HCT116 (cell line): ENCODE measurements around the gene CNTNAP2. TPM values are rescaled to one million over a fixed set of nuclear protein-coding genes. Genes with fewer than 3 reads are reported as not detected.

ENCODE experiments used
- ATAC-seq: fragments of 200-7000 bp; cut with Tn5 transposase; 2 replicates; pipeline ENCODE4 v1.9.1; 2020; ENCODE audit warnings: mild to moderate bottlenecking, moderate library complexity
- BruUV-seq: library from RNA; stranded (reverse); fragments of 400-500 nt; replicated peaks from 2 replicates; lab custom pipeline; 2021; lab: Mats Ljungman, UMichigan
- CTCF ChIA-PET: fragments of 300-600 bp; sonication (Branson Sonifier 250); formaldehyde crosslinking; loops from one replicate; lab custom pipeline; 2021; ENCODE audit warnings: antibody characterized with exemption; lab: Charles Lee
- POLR2A ChIA-PET: fragments of 300-600, 350-600 bp; sonication (Branson Sonifier 250); formaldehyde crosslinking; loops from one replicate; lab custom pipeline; 2021; ENCODE audit warnings: antibody characterized with exemption; lab: Charles Lee
- RAD21 ChIA-PET, 2 experiments: fragments of 300-600 bp; sonication (Branson Sonifier 250); formaldehyde crosslinking; loops; one replicate each; lab custom pipeline; 2023; ENCODE audit warnings: low total read pairs in 2 of 2; ENCODE audit not compliant: uncharacterized antibody in 2 of 2, unreplicated experiment in 2 of 2, low non-redundant PET in 1 of 2; lab: Charles Lee
- DNase-seq: peaks from one replicate; pipeline ENCODE4 v3.0.0-alpha.2; 2010; ENCODE audit warnings: low read depth, low spot score
- H2AFZ ChIP-seq: fragments of 200-600 bp; shearing (Covaris generic), sonication (generic); 2 replicates; pipeline ENCODE4 v1.6.1; 2017; ENCODE audit warnings: low read depth, mixed run types, mixed read lengths, antibody characterized with exemption, low read length; ENCODE audit not compliant: poor library complexity, severe bottlenecking
- H3K27ac ChIP-seq: 2 replicates; pipeline ENCODE4 v1.5.1; 2012; ENCODE audit warnings: low read depth, low read length
- H3K27me3 ChIP-seq: fragments of 200-600 bp; sonication (generic); 2 replicates; pipeline ENCODE4 v1.6.1; 2016; ENCODE audit warnings: mixed run types, low read length, mixed read lengths; ENCODE audit not compliant: insufficient read depth
- H3K36me3 ChIP-seq, 2 experiments: fragments of 200-500 bp in 1 of 2; fragments of 200-600 bp in 1 of 2; sonication (Bioruptor generic) in 1 of 2; sonication (generic) in 1 of 2; 2 replicates each; pipeline versions ENCODE4 v1.5.1 to v1.6.1; 2014 to 2016; ENCODE audit warnings: low read length in 2 of 2, inconsistent platforms in 1 of 2, mixed read lengths in 1 of 2, mixed run types in 1 of 2; ENCODE audit not compliant: insufficient read depth in 2 of 2, control insufficient read depth in 1 of 2
- H3K4me1 ChIP-seq, 2 experiments: fragments of 200-600 bp in 1 of 2; sonication (generic) in 1 of 2; 2 replicates each; pipeline versions ENCODE4 v1.5.1 to v1.6.1; 2012 to 2017; ENCODE audit warnings: low read length in 2 of 2, inconsistent platforms in 1 of 2, mild to moderate bottlenecking in 1 of 2, mixed read lengths in 1 of 2, mixed run types in 1 of 2, moderate library complexity in 1 of 2; ENCODE audit not compliant: insufficient read depth in 2 of 2, control insufficient read depth in 1 of 2
- H3K4me2 ChIP-seq: fragments of 200-600 bp; sonication (generic); 2 replicates; pipeline ENCODE4 v1.6.1; 2017; ENCODE audit warnings: mixed run types, low read length, mixed read lengths
- H3K4me3 ChIP-seq, 2 experiments: fragments of 200-600 bp in 1 of 2; sonication (generic) in 1 of 2; replicated peaks in 1 of 2; 2 replicates each; pipeline ENCODE4 v1.5.1; 2011 to 2016; ENCODE audit warnings: low read length in 2 of 2, control low read depth in 1 of 2, low read depth in 1 of 2, mild to moderate bottlenecking in 1 of 2, mixed read lengths in 1 of 2, mixed run types in 1 of 2
- H3K79me2 ChIP-seq: fragments of 200-600 bp; sonication (generic); 2 replicates; pipeline ENCODE4 v1.6.1; 2017; ENCODE audit warnings: mild to moderate bottlenecking, mixed run types, low read length, moderate library complexity, mixed read lengths; ENCODE audit not compliant: insufficient read depth
- H3K9ac ChIP-seq: fragments of 200-600 bp; sonication (generic); 2 replicates; pipeline ENCODE4 v1.6.1; 2016; ENCODE audit warnings: low read length, mixed read lengths
- H3K9me2 ChIP-seq: fragments of 200-600 bp; sonication (generic), shearing (Covaris generic); 2 replicates; pipeline ENCODE4 v1.6.1; 2017; ENCODE audit warnings: mixed run types, mild to moderate bottlenecking, moderate library complexity; ENCODE audit not compliant: insufficient read depth
- H3K9me3 ChIP-seq, 2 experiments: fragments of 200-500 bp in 1 of 2; fragments of 200-600 bp in 1 of 2; sonication (Bioruptor generic) in 1 of 2; sonication (generic) in 1 of 2; 2 replicates each; pipeline ENCODE4 v1.6.1; 2014 to 2017; ENCODE audit warnings: low read length in 2 of 2, mixed read lengths in 2 of 2, inconsistent platforms in 1 of 2, low read depth in 1 of 2, mild to moderate bottlenecking in 1 of 2, mixed run types in 1 of 2, moderate library complexity in 1 of 2; ENCODE audit not compliant: control insufficient read depth in 1 of 2, insufficient read depth in 1 of 2
- H4K20me1 ChIP-seq: fragments of 200-600 bp; sonication (generic), shearing (Covaris generic); 2 replicates; pipeline ENCODE4 v1.6.1; 2017; ENCODE audit warnings: mixed run types, mild to moderate bottlenecking, moderate library complexity; ENCODE audit not compliant: insufficient read depth
- CBX3 ChIP-seq: IDR thresholded peaks from 2 replicates; pipeline ENCODE4 v1.6.1; 2012; ENCODE audit warnings: low read depth
- CEBPB ChIP-seq: IDR thresholded peaks from 2 replicates; pipeline ENCODE4 v1.6.1; 2012; ENCODE audit warnings: low read depth
- EGR1 ChIP-seq: IDR thresholded peaks from 2 replicates; pipeline ENCODE4 v1.6.1; 2012; ENCODE audit warnings: low read depth
- EZH2 ChIP-seq: fragments of 200-600 bp; sonication (generic); IDR thresholded peaks from 2 replicates; pipeline ENCODE4 v1.6.1; 2017; ENCODE audit warnings: antibody characterized with exemption, mixed run types
- POLR2A ChIP-seq: IDR thresholded peaks from 2 replicates; pipeline ENCODE4 v1.7.0; 2011; ENCODE audit warnings: borderline replicate concordance; ENCODE audit not compliant: insufficient read depth, insufficient read length; ENCODE audit errors: extremely low read depth
- POLR2AphosphoS5 ChIP-seq: IDR thresholded peaks from 2 replicates; pipeline ENCODE4 v1.6.1; 2011; ENCODE audit warnings: mild to moderate bottlenecking, low read depth, low read length, moderate library complexity
- SIN3A ChIP-seq: IDR thresholded peaks from 2 replicates; pipeline ENCODE4 v1.6.1; 2012; ENCODE audit warnings: low read depth
- SP1 ChIP-seq: IDR thresholded peaks from 2 replicates; pipeline ENCODE4 v1.6.1; 2012; ENCODE audit warnings: low read depth
- SRF ChIP-seq: IDR thresholded peaks from 2 replicates; pipeline ENCODE4 v1.6.1; 2012; ENCODE audit warnings: low read depth
- TCF7L2 ChIP-seq: IDR thresholded peaks from 2 replicates; pipeline ENCODE4 v1.7.0; 2011; ENCODE audit warnings: borderline replicate concordance, inconsistent platforms; ENCODE audit not compliant: insufficient read depth, insufficient read length; ENCODE audit errors: extremely low read depth
- ZFX ChIP-seq: fragments of 450-650 bp; IDR thresholded peaks from 2 replicates; pipeline ENCODE4 v1.6.1; 2017
- ZNF274 ChIP-seq: fragments of 200-500 bp; sonication (Bioruptor generic); IDR thresholded peaks from 2 replicates; pipeline ENCODE4 v1.6.1; 2014; ENCODE audit warnings: mild to moderate bottlenecking, low read depth, low read length, inconsistent platforms
- intact Hi-C: fragments of 100-400 bp; cut with micrococcal nuclease; formaldehyde crosslinking; loops from 2 replicates; pipeline ENCODE4 v1.10.0; 2022
- total RNA-seq: library from RNA; stranded (reverse); gene quantifications from one replicate; pipeline ENCODE4 v1.2.1, GENCODE V29; 2021; ENCODE audit not compliant: unreplicated experiment
- TF ChIP-seq, protein P1 (sequence below): IDR thresholded peaks from 2 replicates; pipeline ENCODE4 v1.6.1; 2011; ENCODE audit warnings: mild to moderate bottlenecking, low read length, moderate library complexity; ENCODE audit not compliant: insufficient replicate concordance; ENCODE audit errors: extremely low read depth
- TF ChIP-seq, protein P2 (sequence below): IDR thresholded peaks from 2 replicates; pipeline ENCODE4 v1.6.1; 2012
- TF ChIP-seq, protein P3 (sequence below), 3 experiments: fragments of 200-600 bp in 1 of 3; sonication (generic) in 1 of 3; IDR thresholded peaks in 2 of 3; conservative IDR thresholded peaks in 1 of 3; 2 replicates each; pipeline ENCODE4 v1.5.1; 2012 to 2017; ENCODE audit warnings: low read depth in 2 of 3, low read length in 2 of 3, antibody characterized with exemption in 1 of 3, borderline replicate concordance in 1 of 3, control low read depth in 1 of 3, mild to moderate bottlenecking in 1 of 3, mixed read lengths in 1 of 3, mixed run types in 1 of 3, moderate library complexity in 1 of 3; ENCODE audit not compliant: insufficient read depth in 1 of 3
- TF ChIP-seq, protein P4 (sequence below): IDR thresholded peaks from 2 replicates; pipeline ENCODE4 v1.6.1; 2012

The CNTNAP2 gene
- total RNA-seq, 1 experiment from 2014 or later: 0.37 TPM

DNA sequence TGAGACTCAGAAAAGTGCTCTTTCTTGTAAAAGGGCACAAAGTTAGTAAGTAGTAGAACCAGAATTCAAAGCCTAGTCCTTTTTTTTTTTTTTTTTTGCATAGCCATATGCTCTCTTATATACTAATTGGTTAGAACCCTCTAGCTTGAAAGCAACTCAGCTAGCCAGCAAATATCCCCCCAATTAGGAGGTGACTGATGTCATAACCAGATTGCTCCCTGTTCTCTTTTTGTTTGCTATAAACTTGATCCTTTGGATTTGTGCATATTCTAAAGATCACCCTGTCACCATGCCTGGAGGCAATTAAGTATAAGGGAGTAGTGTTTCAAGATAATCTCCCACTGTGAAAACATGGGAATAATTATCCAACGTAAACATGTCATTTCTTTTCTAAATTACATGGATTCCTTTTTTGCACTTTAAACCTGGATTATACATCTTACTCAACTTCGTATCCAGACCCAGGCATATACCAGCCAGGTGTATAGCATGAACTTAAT, 963.4 kb downstream of the CNTNAP2 start:
- H3K79me2 ChIP-seq: no peaks in the 10 kb centered on the region
- intact Hi-C loops: no loop called here
- no peak for ATAC-seq

More for the DNA sequence above, 963.4 kb downstream of the CNTNAP2 start:
- DNase-seq: no peak
- no TSS peak for BruUV-seq
- Histone ChIP-seq H3K27ac (no peak overlapping the region), H3K4me2 (no peak overlapping the region), H3K9me3 (peaks cover under 1 to 20% of the 10 kb centered on the region in 2 experiments; a peak in 2 of 4 replicates), H3K36me3 (no peaks in the 10 kb centered on the region), H3K9me2 (no peaks in the 10 kb centered on the region), H3K9ac (no peak overlapping the region), H3K27me3 (no peaks in the 10 kb centered on the region)
- ChIA-PET CTCF (no interaction called here), RAD21 (no interaction called here), POLR2A (no interaction called here)
- TF ChIP-seq CBX3 (no peak), POLR2AphosphoS5 (no peak), EGR1 (no peak), EZH2 (no peak), ZFX (no peak), SP1 (no peak), SIN3A (no peak), POLR2A (no peak), TCF7L2 (no peak), CEBPB (no peak), ZNF274 (no peak), SRF (no peak)
- TF ChIP-seq, protein P1, sequence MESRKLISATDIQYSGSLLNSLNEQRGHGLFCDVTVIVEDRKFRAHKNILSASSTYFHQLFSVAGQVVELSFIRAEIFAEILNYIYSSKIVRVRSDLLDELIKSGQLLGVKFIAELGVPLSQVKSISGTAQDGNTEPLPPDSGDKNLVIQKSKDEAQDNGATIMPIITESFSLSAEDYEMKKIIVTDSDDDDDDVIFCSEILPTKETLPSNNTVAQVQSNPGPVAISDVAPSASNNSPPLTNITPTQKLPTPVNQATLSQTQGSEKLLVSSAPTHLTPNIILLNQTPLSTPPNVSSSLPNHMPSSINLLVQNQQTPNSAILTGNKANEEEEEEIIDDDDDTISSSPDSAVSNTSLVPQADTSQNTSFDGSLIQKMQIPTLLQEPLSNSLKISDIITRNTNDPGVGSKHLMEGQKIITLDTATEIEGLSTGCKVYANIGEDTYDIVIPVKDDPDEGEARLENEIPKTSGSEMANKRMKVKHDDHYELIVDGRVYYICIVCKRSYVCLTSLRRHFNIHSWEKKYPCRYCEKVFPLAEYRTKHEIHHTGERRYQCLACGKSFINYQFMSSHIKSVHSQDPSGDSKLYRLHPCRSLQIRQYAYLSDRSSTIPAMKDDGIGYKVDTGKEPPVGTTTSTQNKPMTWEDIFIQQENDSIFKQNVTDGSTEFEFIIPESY: no peak
- TF ChIP-seq, protein P2, sequence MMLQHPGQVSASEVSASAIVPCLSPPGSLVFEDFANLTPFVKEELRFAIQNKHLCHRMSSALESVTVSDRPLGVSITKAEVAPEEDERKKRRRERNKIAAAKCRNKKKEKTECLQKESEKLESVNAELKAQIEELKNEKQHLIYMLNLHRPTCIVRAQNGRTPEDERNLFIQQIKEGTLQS: no peak
- TF ChIP-seq, protein P3, sequence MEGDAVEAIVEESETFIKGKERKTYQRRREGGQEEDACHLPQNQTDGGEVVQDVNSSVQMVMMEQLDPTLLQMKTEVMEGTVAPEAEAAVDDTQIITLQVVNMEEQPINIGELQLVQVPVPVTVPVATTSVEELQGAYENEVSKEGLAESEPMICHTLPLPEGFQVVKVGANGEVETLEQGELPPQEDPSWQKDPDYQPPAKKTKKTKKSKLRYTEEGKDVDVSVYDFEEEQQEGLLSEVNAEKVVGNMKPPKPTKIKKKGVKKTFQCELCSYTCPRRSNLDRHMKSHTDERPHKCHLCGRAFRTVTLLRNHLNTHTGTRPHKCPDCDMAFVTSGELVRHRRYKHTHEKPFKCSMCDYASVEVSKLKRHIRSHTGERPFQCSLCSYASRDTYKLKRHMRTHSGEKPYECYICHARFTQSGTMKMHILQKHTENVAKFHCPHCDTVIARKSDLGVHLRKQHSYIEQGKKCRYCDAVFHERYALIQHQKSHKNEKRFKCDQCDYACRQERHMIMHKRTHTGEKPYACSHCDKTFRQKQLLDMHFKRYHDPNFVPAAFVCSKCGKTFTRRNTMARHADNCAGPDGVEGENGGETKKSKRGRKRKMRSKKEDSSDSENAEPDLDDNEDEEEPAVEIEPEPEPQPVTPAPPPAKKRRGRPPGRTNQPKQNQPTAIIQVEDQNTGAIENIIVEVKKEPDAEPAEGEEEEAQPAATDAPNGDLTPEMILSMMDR (IDR thresholded peaks at IDR 0.05 in 2 of 3, conservative IDR thresholded peaks at IDR 0.05 in 1 of 3; ENCODE audit: borderline replicate concordance in 1 of 3, insufficient read depth in 1 of 3, low read depth in 2 of 3, low read length in 2 of 3): no peak
- TF ChIP-seq, protein P4, sequence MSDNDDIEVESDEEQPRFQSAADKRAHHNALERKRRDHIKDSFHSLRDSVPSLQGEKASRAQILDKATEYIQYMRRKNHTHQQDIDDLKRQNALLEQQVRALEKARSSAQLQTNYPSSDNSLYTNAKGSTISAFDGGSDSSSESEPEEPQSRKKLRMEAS: no peak
- TF ChIP-seq, all 23 proteins: peak for 0
- H2AFZ ChIP-seq: no peak overlapping the region
- no peaks in the 10 kb centered on the region for H3K4me1 ChIP-seq
- no peaks in the 10 kb centered on the region for H4K20me1 ChIP-seq
- no peak overlapping the region for H3K4me3 ChIP-seq
